ENCODE results near the gene TAF12.

DNA sequence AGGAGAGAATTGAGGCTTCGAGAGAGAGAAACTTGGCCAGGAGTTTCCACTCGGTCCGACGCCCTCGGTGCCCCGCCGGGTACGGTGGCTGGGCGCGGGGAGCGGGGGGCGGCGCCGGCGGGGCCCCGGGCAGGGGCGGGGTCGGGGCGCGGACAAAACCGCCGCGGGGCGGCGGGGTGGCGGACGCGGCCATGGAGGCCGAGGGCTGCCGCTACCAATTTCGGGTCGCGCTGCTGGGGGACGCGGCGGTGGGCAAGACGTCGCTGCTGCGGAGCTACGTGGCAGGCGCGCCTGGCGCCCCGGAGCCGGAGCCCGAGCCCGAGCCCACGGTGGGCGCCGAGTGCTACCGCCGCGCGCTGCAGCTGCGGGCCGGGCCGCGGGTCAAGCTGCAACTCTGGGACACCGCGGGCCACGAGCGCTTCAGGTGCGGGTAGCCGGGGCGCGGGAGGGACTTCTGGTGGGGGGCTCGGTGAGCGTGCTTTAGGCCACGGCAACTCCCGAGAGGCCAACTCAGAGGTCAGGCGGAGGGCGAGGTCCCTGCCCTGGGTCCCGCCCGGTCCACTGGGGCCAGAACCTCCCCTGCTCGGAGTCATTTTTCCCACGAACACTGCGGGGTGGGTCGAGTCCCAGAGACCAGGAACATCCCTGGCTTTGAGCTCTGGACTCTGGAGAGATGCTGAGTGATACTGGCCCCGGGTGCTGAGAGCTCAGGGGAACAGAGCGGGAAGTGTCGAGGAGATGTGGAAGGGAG, 50.4 kb downstream of the TAF12 start:
- TF ChIP-seq, protein P1, sequence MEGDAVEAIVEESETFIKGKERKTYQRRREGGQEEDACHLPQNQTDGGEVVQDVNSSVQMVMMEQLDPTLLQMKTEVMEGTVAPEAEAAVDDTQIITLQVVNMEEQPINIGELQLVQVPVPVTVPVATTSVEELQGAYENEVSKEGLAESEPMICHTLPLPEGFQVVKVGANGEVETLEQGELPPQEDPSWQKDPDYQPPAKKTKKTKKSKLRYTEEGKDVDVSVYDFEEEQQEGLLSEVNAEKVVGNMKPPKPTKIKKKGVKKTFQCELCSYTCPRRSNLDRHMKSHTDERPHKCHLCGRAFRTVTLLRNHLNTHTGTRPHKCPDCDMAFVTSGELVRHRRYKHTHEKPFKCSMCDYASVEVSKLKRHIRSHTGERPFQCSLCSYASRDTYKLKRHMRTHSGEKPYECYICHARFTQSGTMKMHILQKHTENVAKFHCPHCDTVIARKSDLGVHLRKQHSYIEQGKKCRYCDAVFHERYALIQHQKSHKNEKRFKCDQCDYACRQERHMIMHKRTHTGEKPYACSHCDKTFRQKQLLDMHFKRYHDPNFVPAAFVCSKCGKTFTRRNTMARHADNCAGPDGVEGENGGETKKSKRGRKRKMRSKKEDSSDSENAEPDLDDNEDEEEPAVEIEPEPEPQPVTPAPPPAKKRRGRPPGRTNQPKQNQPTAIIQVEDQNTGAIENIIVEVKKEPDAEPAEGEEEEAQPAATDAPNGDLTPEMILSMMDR (IDR thresholded peaks at IDR 0.05; ENCODE audit: low read depth, low read length): no peak
- TF ChIP-seq EZH2phosphoT487 (IDR thresholded peaks at IDR 0.05; ENCODE audit: low read depth): no peak

Data from OCI-LY3 (cell line).